Nephron progenitor cell (in vitro differentiated cells): ENCODE results near the gene EZH2.

ENCODE experiments used
- DNase-seq: peaks from one replicate; pipeline ENCODE4 v3.0.0; 2021
- H3K27ac Mint-ChIP-seq: 2 replicates; pipeline ENCODE4 v1.8.0; 2021; ENCODE audit warnings: mild to moderate bottlenecking, moderate library complexity, mixed read lengths
- H3K27me3 Mint-ChIP-seq: 2 replicates; pipeline ENCODE4 v1.8.0; 2021; ENCODE audit warnings: mild to moderate bottlenecking, low read depth, mixed read lengths; ENCODE audit not compliant: poor library complexity
- H3K36me3 Mint-ChIP-seq: 2 replicates; pipeline ENCODE4 v1.8.0; 2021; ENCODE audit warnings: low read depth, mixed read lengths
- H3K4me1 Mint-ChIP-seq: 2 replicates; pipeline ENCODE4 v1.8.0; 2021; ENCODE audit warnings: mixed read lengths
- H3K4me3 Mint-ChIP-seq: 2 replicates; pipeline ENCODE4 v1.8.0; 2021; ENCODE audit warnings: mild to moderate bottlenecking, moderate library complexity, mixed read lengths
- H3K9me3 Mint-ChIP-seq: 2 replicates; pipeline ENCODE4 v1.8.0; 2021; ENCODE audit warnings: mild to moderate bottlenecking, moderate library complexity, mixed read lengths
- TF ChIP-seq, protein P1 (sequence below): fragments of 200-600 bp; sonication (generic); IDR thresholded peaks from 2 replicates; pipeline ENCODE4 v1.5.0; 2021; ENCODE audit warnings: antibody characterized with exemption

EZH2 gene

DNA sequence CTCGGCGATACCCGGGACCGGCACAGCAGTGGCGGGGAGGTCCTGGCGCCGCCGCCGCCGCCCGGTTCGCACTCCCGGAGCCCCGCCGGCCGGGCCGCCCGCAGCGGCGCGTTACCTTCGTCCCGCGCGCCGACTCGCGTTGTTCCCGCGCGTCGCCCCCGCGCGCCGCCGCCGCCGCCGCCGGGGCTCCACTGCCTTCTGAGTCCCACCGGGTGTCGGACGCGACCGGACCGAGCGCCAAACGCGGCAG, at the start of gene EZH2:
Gene EZH2 (minus strand): TSS at position 243 of the 250 bp plus-strand sequence. CDS start 36,993 bp downstream, outside the sequence.
- TF ChIP-seq, protein P1, sequence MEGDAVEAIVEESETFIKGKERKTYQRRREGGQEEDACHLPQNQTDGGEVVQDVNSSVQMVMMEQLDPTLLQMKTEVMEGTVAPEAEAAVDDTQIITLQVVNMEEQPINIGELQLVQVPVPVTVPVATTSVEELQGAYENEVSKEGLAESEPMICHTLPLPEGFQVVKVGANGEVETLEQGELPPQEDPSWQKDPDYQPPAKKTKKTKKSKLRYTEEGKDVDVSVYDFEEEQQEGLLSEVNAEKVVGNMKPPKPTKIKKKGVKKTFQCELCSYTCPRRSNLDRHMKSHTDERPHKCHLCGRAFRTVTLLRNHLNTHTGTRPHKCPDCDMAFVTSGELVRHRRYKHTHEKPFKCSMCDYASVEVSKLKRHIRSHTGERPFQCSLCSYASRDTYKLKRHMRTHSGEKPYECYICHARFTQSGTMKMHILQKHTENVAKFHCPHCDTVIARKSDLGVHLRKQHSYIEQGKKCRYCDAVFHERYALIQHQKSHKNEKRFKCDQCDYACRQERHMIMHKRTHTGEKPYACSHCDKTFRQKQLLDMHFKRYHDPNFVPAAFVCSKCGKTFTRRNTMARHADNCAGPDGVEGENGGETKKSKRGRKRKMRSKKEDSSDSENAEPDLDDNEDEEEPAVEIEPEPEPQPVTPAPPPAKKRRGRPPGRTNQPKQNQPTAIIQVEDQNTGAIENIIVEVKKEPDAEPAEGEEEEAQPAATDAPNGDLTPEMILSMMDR = no peak
- peaks cover 32% of the 10 kb centered on the region for H3K36me3 Mint-ChIP-seq
- H3K27me3 Mint-ChIP-seq = peaks cover 5% of the 10 kb centered on the region
- peak within 1 kb of the TSS; percentile 98 for H3K4me3 Mint-ChIP-seq
- peaks cover 25% of the 10 kb centered on the region for H3K4me1 Mint-ChIP-seq
- DNase-seq = no peak
- peak within 1 kb of the TSS; percentile 98 for H3K27ac Mint-ChIP-seq
- H3K9me3 Mint-ChIP-seq = peaks cover 8% of the 10 kb centered on the region

DNA sequence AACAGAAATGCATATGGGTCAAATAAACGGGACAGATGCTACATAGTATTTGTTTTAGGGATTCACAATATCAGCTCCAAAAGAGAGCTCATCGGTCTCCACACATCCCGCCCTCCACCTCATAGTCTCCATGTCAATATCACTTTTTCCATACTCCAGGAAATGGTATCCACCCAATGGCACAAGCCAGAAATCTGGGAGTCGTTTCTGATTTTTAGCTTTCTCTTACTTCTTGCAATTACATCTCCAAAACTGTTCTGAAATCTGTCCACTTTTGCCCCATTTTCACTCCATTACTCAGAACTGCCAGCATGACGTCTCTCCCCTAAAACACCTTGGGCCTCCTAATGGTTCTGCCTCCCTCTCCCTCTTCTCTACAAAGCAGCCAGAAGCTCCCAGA, 47.4 kb upstream of the EZH2 start:
- Mint-ChIP-seq H3K4me1 (peaks cover 10% of the 10 kb centered on the region), H3K27me3 (no peaks in the 10 kb centered on the region)

DNA sequence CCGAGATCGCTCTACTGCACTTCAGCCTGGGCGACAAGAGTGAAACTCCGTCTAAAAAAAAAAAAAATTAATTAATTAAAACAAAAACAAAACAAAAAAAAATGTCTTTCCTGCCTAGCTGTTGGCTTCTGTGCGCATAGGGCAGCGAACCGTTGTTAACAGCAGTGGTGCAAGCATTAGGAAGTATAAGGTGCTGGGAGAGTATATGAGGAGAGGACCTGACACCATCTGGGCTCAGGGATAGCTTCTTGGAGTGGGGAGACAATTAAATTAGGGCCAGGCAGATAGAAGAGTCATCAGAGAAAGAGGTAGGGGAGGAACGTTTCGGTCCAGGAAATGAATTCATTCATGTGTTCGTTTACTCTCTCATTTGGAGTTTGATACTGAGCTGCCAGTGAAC, 46.2 kb upstream of the EZH2 start:
- Mint-ChIP-seq H3K27me3 (no peaks in the 10 kb centered on the region), H3K4me3 (no peak overlapping the region), H3K36me3 (peaks cover 4% of the 10 kb centered on the region), H3K9me3 (peaks cover 10% of the 10 kb centered on the region), H3K4me1 (peaks cover 10% of the 10 kb centered on the region), H3K27ac (no peak overlapping the region)
- no peak for DNase-seq
- TF ChIP-seq, protein P1 = no peak

More for the DNA sequence above, 47.4 kb upstream of the EZH2 start:
- Mint-ChIP-seq H3K27ac (no peak overlapping the region), H3K36me3 (peaks cover 4% of the 10 kb centered on the region), H3K4me3 (no peak overlapping the region), H3K9me3 (peaks cover 4% of the 10 kb centered on the region)
- TF ChIP-seq, protein P1 = no peak
- no peak for DNase-seq

DNA sequence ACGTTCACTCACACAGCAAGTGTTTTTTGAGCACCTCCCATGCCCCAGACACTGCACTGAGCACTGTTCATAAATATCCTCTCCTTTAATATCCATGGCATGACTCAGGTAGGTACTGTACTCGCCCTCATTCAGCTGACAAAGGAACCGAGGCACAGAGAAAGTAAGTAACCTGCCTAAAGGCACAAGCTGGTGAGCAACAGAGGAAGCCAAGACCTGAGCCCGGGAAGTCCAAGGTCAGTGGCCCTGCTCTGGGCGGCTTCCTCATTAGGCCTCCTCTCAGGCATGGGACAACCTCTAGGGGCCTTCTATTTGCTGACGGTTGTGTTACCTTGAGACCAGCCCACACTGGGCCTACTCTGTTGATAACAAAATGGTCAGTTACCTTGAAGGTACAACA, 45.1 kb upstream of the EZH2 start:
- peaks cover 5% of the 10 kb centered on the region for H3K27me3 Mint-ChIP-seq
- no peak overlapping the region for H3K4me3 Mint-ChIP-seq
- TF ChIP-seq, protein P1 = no peak

DNA sequence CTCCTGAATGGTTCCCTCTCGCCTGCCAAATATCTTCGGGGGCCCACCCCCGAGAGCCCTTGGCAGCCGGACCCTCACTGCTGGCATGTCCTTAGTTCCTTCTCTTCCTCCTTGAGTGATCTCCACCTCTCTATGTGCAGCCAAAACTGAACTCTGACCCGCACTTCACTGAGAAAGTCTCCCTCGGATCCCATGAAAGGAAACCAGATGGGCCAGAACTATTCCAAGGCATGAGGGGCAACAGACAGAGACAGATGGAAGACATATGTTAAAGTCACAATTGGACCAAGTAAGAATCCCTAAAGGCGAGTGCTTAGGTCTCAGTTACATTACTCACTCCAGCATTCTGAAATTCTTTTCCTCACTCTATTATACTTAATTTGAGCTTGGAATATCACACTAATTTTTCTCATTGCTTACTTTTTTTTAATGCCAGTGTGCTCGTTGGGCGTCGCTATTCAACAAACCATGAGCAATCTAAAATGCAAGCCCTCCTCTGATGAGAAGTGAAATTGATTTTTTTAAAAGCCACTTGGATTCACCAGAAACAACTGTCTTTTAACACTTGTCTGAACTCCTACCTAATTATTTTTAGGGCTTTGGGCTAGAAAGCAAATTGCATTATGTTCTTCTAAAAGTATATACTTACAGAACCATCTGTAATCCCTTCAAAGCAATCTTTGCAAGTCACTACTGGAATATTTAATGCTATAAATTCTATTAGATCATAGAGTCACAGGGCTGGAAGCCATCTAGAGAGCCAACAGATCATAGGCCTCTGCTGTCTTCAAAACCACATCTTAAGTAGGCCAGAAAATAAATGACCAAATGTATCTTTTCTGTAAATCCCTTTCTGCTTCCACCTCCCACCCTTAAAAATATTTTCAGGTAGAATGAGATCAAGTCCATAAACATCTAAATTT, 43.3 kb upstream of the EZH2 start:
- Mint-ChIP-seq H3K36me3 (peaks cover 4% of the 10 kb centered on the region), H3K27me3 (peaks cover 5% of the 10 kb centered on the region), H3K4me3 (no peak overlapping the region), H3K4me1 (peaks cover 10% of the 10 kb centered on the region), H3K27ac (peak overlapping the region; percentile 89), H3K9me3 (peaks cover 18% of the 10 kb centered on the region)
- no peak for DNase-seq
- TF ChIP-seq, protein P1 = no peak

More for the DNA sequence above, 45.1 kb upstream of the EZH2 start:
- Mint-ChIP-seq H3K27ac (no peak overlapping the region), H3K4me1 (peaks cover 10% of the 10 kb centered on the region), H3K9me3 (peaks cover 18% of the 10 kb centered on the region), H3K36me3 (peaks cover 4% of the 10 kb centered on the region)
- no peak for DNase-seq

DNA sequence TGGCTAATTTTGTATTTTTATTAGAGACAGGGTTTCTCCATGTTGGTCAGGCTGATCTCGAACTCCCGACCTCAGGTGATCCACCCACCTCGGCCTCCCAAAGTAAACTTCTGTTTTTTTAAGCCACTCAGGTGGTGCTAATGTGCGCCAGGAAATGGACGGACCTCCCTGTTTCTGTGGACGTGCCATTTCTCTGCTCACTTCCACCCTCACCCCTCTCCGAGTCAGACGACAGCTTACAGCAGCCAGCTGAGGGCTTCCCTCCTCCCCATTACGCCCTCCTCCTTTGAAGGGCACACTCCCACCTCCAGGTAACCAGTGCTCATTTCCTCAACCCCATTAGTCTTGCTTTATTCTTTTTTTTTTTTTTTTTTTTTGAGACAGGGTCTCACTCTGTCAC, 41.7 kb upstream of the EZH2 start:
- Mint-ChIP-seq H3K27ac (no peak overlapping the region), H3K36me3 (peaks cover 4% of the 10 kb centered on the region), H3K9me3 (peaks cover 18% of the 10 kb centered on the region), H3K4me3 (no peak overlapping the region), H3K4me1 (peaks cover 10% of the 10 kb centered on the region), H3K27me3 (peaks cover 8% of the 10 kb centered on the region)
- TF ChIP-seq, protein P1 = no peak
- DNase-seq = no peak
